GM12891 (cell line): ENCODE data around the gene SYNPO.

Experiments
- PAX5 ChIP-seq: IDR thresholded peaks from 2 replicates; pipeline ENCODE4 v1.6.1; 2011; ENCODE audit warnings: low read length, moderate library complexity, mild to moderate bottlenecking; ENCODE audit not compliant: insufficient read depth, severe bottlenecking
- POLR2A ChIP-seq: IDR thresholded peaks from 2 replicates; pipeline ENCODE4 v1.6.1; 2011; ENCODE audit warnings: low read depth, low read length, control low read depth
- POLR2AphosphoS5 ChIP-seq: IDR thresholded peaks from 2 replicates; pipeline ENCODE4 v1.6.1; 2011; ENCODE audit warnings: low read depth, low read length, control low read depth
- POU2F2 ChIP-seq: IDR thresholded peaks from 2 replicates; pipeline ENCODE4 v1.6.1; 2011; ENCODE audit warnings: low read depth, mild to moderate bottlenecking, control low read depth, low read length, moderate library complexity
- SPI1 ChIP-seq: IDR thresholded peaks from 2 replicates; pipeline ENCODE4 v1.6.1; 2011; ENCODE audit warnings: low read depth, low read length, control low read depth
- TAF1 ChIP-seq: IDR thresholded peaks from 2 replicates; pipeline ENCODE4 v1.6.1; 2011; ENCODE audit warnings: low read depth, low read length, control low read depth

GRCh38 chr5:150603491-150603890, 37.0 kb upstream of the SYNPO start:
- TF ChIP-seq TAF1 (no peak), POLR2A (no peak), POLR2AphosphoS5 (no peak), PAX5 (no peak), POU2F2 (no peak), SPI1 (no peak)
